ENCODE data around the gene CENATAC. TPM values are rescaled to one million over a fixed set of nuclear protein-coding genes. Genes with fewer than 3 reads are reported as not detected.

Gene CENATAC
- total and polyA plus RNA-seq, 9 of the 15 experiments (the other 6 are each of a cell fraction or from before 2014, with no cell fraction given) = 2.4 to 25.5 (median 13.7) TPM

GRCh38 chr11:119030329-119031047 lies 32.5 kb downstream of the CENATAC start, which contains the start of gene SLC37A4 (continued):
- TF ChIP-seq ZBTB2 (IDR thresholded peaks at IDR 0.05) = peak; percentile 94
- no peak for TF ChIP-seq RFX1 (IDR thresholded peaks at IDR 0.05)
- no peak for TF ChIP-seq ZBTB17 (CRISPR knock-in tag; IDR thresholded peaks at IDR 0.05)
- TF ChIP-seq PYGO2 (tag; IDR thresholded peaks at IDR 0.05) = no peak
- no peak for TF ChIP-seq FOXP4 (CRISPR knock-in tag; IDR thresholded peaks at IDR 0.05; ENCODE audit: borderline replicate concordance)
- TF ChIP-seq GATAD2A (IDR thresholded peaks at IDR 0.05) = no peak
- no peak for TF ChIP-seq FOSL1 (tag; conservative IDR thresholded peaks at IDR 0.05)
- no peak for TF ChIP-seq ZNF76 (CRISPR knock-in tag; IDR thresholded peaks at IDR 0.05; ENCODE audit: borderline replicate concordance)
- peak; percentile 89 for TF ChIP-seq MITF (IDR thresholded peaks at IDR 0.05)
- TF ChIP-seq ZNF668 (CRISPR knock-in tag; IDR thresholded peaks at IDR 0.05) = no peak
- peak; percentile 62 for TF ChIP-seq SUPT5H (IDR thresholded peaks at IDR 0.05)
- TF ChIP-seq RNF219 (CRISPR knock-in tag; IDR thresholded peaks at IDR 0.05) = no peak
- no peak for TF ChIP-seq PHB (CRISPR knock-in tag; IDR thresholded peaks at IDR 0.05)
- no peak for TF ChIP-seq PPARD (CRISPR knock-in tag; IDR thresholded peaks at IDR 0.05)
- TF ChIP-seq SRSF3 (IDR thresholded peaks at IDR 0.05; ENCODE audit: insufficient read depth, low read length) = no peak
- no peak for TF ChIP-seq GATAD2B (IDR thresholded peaks at IDR 0.05; ENCODE audit: borderline replicate concordance)
- no peak for TF ChIP-seq E2F5 (CRISPR knock-in tag; IDR thresholded peaks at IDR 0.05)
- no peak for TF ChIP-seq GTF2A2 (tag; IDR thresholded peaks at IDR 0.05)
- no peak for TF ChIP-seq BRF2 (IDR thresholded peaks at IDR 0.05; ENCODE audit: borderline replicate concordance, insufficient read depth, insufficient read length)
- TF ChIP-seq ZNF780A (CRISPR knock-in tag; IDR thresholded peaks at IDR 0.05) = no peak
